B cell (primary cell): ENCODE measurements around the gene MARCHF10.

Experiments
- CTCF ChIP-seq: fragments of 200-600 bp; IDR thresholded peaks from one replicate; pipeline ENCODE4 v1.8.0; 2022; ENCODE audit warnings: antibody characterized with exemption, mild to moderate bottlenecking
- EZH2 ChIP-seq: IDR thresholded peaks from 2 replicates; pipeline ENCODE4 v1.6.1; 2012; ENCODE audit warnings: borderline replicate concordance, low read depth, mild to moderate bottlenecking, moderate library complexity, low read length; ENCODE audit not compliant: insufficient read depth, poor library complexity, severe bottlenecking

DNA sequence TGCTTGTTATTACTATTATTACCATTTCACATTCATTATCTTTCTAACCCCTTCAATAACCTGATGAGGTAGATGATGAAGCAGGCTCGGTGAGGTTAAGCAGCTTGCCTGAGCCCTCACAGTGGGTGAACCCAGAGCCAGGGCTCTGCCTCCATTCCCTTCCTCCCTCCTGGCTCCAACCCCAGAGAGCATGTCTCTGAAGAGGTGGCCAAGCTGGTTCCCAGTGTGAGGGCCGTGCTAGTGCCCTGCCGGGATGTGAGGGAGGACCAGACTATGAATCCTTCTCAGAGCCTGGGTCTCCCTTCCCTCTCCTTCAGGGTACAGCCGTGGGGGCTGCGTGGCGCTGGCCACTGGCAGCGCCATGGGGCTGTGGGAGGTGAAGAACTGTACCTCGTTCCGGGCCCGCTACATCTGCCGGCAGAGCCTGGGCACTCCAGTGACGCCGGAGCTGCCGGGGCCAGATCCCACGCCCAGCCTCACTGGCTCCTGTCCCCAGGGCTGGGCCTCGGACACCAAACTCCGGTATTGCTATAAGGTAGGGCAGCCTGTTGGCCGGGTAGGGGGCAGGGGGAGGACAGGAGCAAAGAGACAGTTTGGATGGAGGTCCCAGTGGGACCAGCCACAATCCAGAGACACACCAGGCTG lies 131.0 kb downstream of the MARCHF10 start:
- TF ChIP-seq CTCF (no peak), EZH2 (no peak)
